ENCODE measurements around the gene LIMD2.

GRCh38 chr17:63676584-63676983 lies 23.3 kb downstream of the LIMD2 start:
- no peak for TF ChIP-seq CTCF (tag by site-specific recombination; IDR thresholded peaks at IDR 0.05)
- no peak for TF ChIP-seq HOXA7 (CRISPR knock-in tag; IDR thresholded peaks at IDR 0.05; ENCODE audit: borderline replicate concordance)
- no peak for TF ChIP-seq ZNF777 (tag by site-specific recombination; IDR thresholded peaks at IDR 0.05; ENCODE audit: borderline replicate concordance)
- TF ChIP-seq ZNF624 (tag by site-specific recombination; IDR thresholded peaks at IDR 0.05): no peak
- no peak for TF ChIP-seq ZNF664 (tag by site-specific recombination; IDR thresholded peaks at IDR 0.05)
